HL-60/S4 (cell line): ENCODE results near the gene FRMD8.

Source experiments
- in situ Hi-C: fragments of 300-500 bp; cut with MboI; formaldehyde crosslinking; loops from 2 replicates; pipeline ENCODE4 v1.14.3; 2022; ENCODE audit warnings: low sequenced_read_pairs

The FRMD8 gene

GRCh38 chr11:65386307-65387140, at the start of gene FRMD8:
TSS of gene FRMD8 (plus strand) at chr11:65386637. CDS start at chr11:65387037, 400 bp downstream.
- in situ Hi-C loops = no loop called here

- in situ Hi-C loops = no loop called here
Observed at GRCh38 chr11:65338676-65339075, 47.8 kb upstream of the FRMD8 start.

- in situ Hi-C loops = no loop called here
Observed at GRCh38 chr11:65340226-65340625, 46.2 kb upstream of the FRMD8 start.

- in situ Hi-C loops = no loop called here
Observed at GRCh38 chr11:65341856-65342255, 44.6 kb upstream of the FRMD8 start.

GRCh38 chr11:65351511-65351910, 34.9 kb upstream of the FRMD8 start:
- in situ Hi-C loops = no loop called here

- in situ Hi-C loops = no loop called here
Observed at GRCh38 chr11:65352783-65353182, 33.7 kb upstream of the FRMD8 start.

- in situ Hi-C loops = no loop called here
Observed at GRCh38 chr11:65353376-65353775, 33.1 kb upstream of the FRMD8 start.

GRCh38 chr11:65353900-65354264, 32.6 kb upstream of the FRMD8 start:
- in situ Hi-C loops = no loop called here

GRCh38 chr11:65354265-65355012, 32.0 kb upstream of the FRMD8 start, which contains the start of gene TIGD3:
TSS of gene TIGD3 (plus strand) at chr11:65354751. CDS start at chr11:65355809, 1,058 bp downstream.
- in situ Hi-C loops = no loop called here

- in situ Hi-C loops = no loop called here
Observed at GRCh38 chr11:65355013-65355775, 31.2 kb upstream of the FRMD8 start.

GRCh38 chr11:65355776-65356393, 30.6 kb upstream of the FRMD8 start:
- in situ Hi-C loops = no loop called here

GRCh38 chr11:65356394-65356972, 30.0 kb upstream of the FRMD8 start:
- in situ Hi-C loops = no loop called here

- in situ Hi-C loops = no loop called here
Observed at GRCh38 chr11:65357856-65358356, 28.5 kb upstream of the FRMD8 start.

- in situ Hi-C loops = no loop called here
Observed at GRCh38 chr11:65362320-65362931, 24.0 kb upstream of the FRMD8 start.

- in situ Hi-C loops = no loop called here
Observed at GRCh38 chr11:65362966-65363365, 23.5 kb upstream of the FRMD8 start.

- in situ Hi-C loops = no loop called here
Observed at GRCh38 chr11:65363770-65364169, 22.7 kb upstream of the FRMD8 start.

GRCh38 chr11:65366340-65366773, 20.1 kb upstream of the FRMD8 start:
- in situ Hi-C loops = no loop called here

GRCh38 chr11:65370659-65371049, 15.8 kb upstream of the FRMD8 start:
- in situ Hi-C loops = loop anchor here (5.0 kb wide), 1 partner anchor 137 kb away; no protein-coding TSS in a partner anchor

- in situ Hi-C loops = loop anchor here (5.0 kb wide), 1 partner anchor 133 kb away; no protein-coding TSS in a partner anchor
Observed at GRCh38 chr11:65373839-65374580, 12.4 kb upstream of the FRMD8 start.
